Chondrocyte (in vitro differentiated cells): ENCODE measurements around the gene ADARB1. TPM values are rescaled to one million over a fixed set of nuclear protein-coding genes. Genes with fewer than 3 reads are reported as not detected.

Experiments used
- DNase-seq: peaks from one replicate; pipeline ENCODE4 v3.0.0; 2021; ENCODE audit warnings: mixed read lengths, low spot score
- H3K27ac Mint-ChIP-seq: one replicate; pipeline ENCODE4 v1.8.0; 2021; ENCODE audit warnings: mild to moderate bottlenecking, moderate library complexity, mixed read lengths; ENCODE audit not compliant: unreplicated experiment
- H3K27me3 Mint-ChIP-seq: 2 replicates; pipeline ENCODE4 v1.8.0; 2021; ENCODE audit warnings: low read depth, mixed read lengths
- H3K36me3 Mint-ChIP-seq: 2 replicates; pipeline ENCODE4 v1.8.0; 2021; ENCODE audit warnings: low read depth, mixed read lengths
- H3K4me1 Mint-ChIP-seq: 2 replicates; pipeline ENCODE4 v1.8.0; 2021; ENCODE audit warnings: low read depth, mild to moderate bottlenecking, mixed read lengths
- H3K4me3 Mint-ChIP-seq: one replicate; pipeline ENCODE4 v1.8.0; 2021; ENCODE audit warnings: mild to moderate bottlenecking, moderate library complexity, mixed read lengths; ENCODE audit not compliant: unreplicated experiment
- H3K9me3 Mint-ChIP-seq: 2 replicates; pipeline ENCODE4 v1.8.0; 2021; ENCODE audit warnings: low read depth, mixed read lengths
- total RNA-seq: library from RNA; stranded (reverse); gene quantifications from 3 replicates; pipeline ENCODE4 v1.2.1, GENCODE V29; 2021
- TF ChIP-seq, protein P1 (sequence below): fragments of 200-600 bp; sonication (generic); IDR thresholded peaks from 2 replicates; pipeline ENCODE4 v1.5.0; 2021; ENCODE audit warnings: antibody characterized with exemption, mild to moderate bottlenecking, moderate library complexity

Gene ADARB1
- total RNA-seq, 1 donor from 2014 or later, result 92.8 TPM

DNA sequence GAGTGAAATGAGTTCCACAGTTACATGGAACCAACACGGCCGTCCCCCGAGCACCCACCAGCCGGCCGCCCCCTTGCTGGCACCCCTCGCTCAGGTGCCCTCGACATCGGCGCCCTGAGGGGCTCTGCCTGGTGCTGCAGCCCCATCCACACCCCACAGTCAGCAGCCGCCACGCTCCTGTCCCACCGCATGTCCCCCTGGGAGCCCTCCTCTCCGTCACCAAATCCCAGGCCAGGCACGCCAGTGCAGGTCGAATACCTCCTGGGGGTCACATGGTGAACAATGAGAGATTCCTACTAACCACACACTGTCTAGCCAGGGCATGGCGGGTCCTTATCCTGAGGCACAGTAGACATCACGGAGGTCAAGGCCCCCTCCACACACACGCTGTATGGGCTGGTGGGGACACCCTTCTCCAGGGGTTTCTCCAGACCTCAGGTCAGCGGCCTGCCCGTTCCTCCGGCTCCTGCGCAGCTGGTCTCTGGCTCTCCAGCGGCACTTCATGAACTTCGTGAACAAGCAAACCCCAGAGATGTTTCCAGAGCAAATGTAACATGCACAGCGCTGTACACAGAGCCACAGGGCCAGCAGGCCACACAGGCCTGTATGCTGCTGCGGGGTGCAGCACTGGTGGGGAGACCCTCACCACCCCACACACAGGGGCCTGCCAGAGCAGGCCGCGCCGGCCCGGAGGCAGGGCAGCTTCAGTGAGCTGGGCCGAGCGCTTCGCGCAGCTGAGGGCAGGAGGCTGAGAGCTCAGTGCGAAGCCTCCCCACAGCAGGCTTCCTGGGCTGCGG, 191.5 kb downstream of the ADARB1 start:
- H3K36me3 Mint-ChIP-seq, result peaks cover 39% of the 10 kb centered on the region
- TF ChIP-seq, protein P1, sequence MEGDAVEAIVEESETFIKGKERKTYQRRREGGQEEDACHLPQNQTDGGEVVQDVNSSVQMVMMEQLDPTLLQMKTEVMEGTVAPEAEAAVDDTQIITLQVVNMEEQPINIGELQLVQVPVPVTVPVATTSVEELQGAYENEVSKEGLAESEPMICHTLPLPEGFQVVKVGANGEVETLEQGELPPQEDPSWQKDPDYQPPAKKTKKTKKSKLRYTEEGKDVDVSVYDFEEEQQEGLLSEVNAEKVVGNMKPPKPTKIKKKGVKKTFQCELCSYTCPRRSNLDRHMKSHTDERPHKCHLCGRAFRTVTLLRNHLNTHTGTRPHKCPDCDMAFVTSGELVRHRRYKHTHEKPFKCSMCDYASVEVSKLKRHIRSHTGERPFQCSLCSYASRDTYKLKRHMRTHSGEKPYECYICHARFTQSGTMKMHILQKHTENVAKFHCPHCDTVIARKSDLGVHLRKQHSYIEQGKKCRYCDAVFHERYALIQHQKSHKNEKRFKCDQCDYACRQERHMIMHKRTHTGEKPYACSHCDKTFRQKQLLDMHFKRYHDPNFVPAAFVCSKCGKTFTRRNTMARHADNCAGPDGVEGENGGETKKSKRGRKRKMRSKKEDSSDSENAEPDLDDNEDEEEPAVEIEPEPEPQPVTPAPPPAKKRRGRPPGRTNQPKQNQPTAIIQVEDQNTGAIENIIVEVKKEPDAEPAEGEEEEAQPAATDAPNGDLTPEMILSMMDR, result no peak
- DNase-seq, result no peak
- H3K27me3 Mint-ChIP-seq, result no peaks in the 10 kb centered on the region
- peaks cover 8% of the 10 kb centered on the region for H3K4me1 Mint-ChIP-seq
- no peak overlapping the region for H3K4me3 Mint-ChIP-seq
- no peak overlapping the region for H3K27ac Mint-ChIP-seq
- H3K9me3 Mint-ChIP-seq, result no peaks in the 10 kb centered on the region

DNA sequence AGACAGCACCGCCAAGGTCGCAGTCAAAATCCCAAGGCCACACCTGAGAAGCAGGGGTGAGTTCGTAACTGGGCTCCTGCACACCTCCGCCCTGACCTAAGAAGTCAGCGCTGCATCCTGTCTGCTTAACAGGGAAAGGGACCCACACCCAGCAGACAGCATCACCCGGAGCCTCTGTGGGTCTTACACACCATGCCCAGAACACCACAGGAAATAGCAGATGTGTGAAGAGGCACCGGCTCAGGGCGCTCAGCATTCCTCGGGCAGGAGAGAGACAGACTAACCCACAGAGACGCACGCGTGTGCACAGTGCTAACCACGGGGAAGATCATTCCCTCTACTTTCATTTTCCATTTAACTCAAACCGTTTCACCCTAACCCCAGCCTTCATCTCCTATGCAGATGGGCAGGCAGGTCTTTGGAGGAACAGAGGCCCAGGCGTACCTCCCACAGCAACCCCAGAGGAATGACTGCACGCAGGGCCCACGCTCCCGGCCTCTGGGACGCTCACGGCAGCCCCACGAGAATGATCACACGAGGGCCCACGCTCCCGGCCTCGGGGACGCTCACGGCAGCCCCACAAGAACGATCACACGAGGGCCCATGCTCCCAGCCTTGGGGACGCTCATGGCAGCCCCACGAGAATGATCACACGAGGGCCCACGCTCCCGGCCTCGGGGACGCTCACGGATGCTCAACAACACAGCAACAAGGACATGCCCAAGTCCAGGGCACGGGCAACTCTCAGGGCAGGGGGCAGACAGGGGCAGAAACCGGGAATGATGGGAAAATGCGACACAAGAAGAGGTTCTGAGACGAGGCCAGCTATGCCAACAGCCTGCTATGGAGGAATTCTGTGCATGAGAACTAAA, 192.4 kb downstream of the ADARB1 start:
- no peaks in the 10 kb centered on the region for H3K27me3 Mint-ChIP-seq
- H3K36me3 Mint-ChIP-seq, result peaks cover 39% of the 10 kb centered on the region
- peaks cover 8% of the 10 kb centered on the region for H3K4me1 Mint-ChIP-seq
- no peaks in the 10 kb centered on the region for H3K9me3 Mint-ChIP-seq
- H3K27ac Mint-ChIP-seq, result peak overlapping the region; percentile 39
- no peak overlapping the region for H3K4me3 Mint-ChIP-seq
- TF ChIP-seq, protein P1, result no peak
- DNase-seq, result no peak

DNA sequence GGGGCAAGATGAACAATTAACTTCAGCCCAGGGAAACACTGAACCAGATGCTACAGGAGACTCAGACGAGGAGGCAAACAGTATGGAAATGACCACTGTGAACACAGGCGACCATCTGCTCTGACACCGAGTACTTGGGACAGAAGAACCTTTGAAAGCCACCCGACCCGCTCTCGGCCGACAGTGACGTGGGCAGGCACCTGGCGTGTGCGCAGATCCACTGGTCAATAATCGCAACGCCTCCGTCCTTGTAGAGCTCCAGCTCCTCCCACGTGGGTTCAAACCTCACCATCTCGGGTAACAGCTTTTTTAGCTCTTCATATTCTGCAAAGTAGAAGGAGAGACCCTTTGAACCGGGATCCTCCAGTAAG, 193.0 kb downstream of the ADARB1 start:
- H3K4me1 Mint-ChIP-seq, result peaks cover 8% of the 10 kb centered on the region
- peak overlapping the region; percentile 39 for H3K27ac Mint-ChIP-seq
- no peaks in the 10 kb centered on the region for H3K27me3 Mint-ChIP-seq
- peaks cover 37% of the 10 kb centered on the region for H3K36me3 Mint-ChIP-seq
- H3K4me3 Mint-ChIP-seq, result no peak overlapping the region
- TF ChIP-seq, protein P1, result no peak
- H3K9me3 Mint-ChIP-seq, result no peaks in the 10 kb centered on the region
- DNase-seq, result no peak

DNA sequence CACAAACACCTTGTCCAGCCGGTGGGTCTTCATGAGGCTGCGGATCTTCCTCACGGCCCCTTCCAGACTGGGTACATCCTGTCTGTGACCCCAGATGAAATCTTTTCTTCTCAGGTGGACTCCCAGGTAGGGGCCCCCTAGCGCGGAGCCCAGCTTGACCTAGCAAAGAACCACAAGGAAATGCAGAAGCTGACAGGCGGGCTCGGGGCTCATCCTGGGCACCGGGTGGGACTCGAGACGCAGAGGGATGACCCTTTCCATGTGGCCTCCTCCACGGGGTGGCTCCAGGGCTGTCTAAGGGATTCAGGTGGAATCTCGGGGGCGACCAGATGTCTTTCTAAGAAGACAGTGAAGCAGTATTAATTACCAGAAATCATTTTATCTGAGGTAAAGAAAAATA, 195.5 kb downstream of the ADARB1 start:
- Mint-ChIP-seq H3K9me3 (no peaks in the 10 kb centered on the region), H3K27me3 (no peaks in the 10 kb centered on the region), H3K27ac (no peak overlapping the region), H3K36me3 (peaks cover 21% of the 10 kb centered on the region), H3K4me1 (peaks cover 8% of the 10 kb centered on the region), H3K4me3 (no peak overlapping the region)
- TF ChIP-seq, protein P1, result no peak
- peak; percentile 89 for DNase-seq

DNA sequence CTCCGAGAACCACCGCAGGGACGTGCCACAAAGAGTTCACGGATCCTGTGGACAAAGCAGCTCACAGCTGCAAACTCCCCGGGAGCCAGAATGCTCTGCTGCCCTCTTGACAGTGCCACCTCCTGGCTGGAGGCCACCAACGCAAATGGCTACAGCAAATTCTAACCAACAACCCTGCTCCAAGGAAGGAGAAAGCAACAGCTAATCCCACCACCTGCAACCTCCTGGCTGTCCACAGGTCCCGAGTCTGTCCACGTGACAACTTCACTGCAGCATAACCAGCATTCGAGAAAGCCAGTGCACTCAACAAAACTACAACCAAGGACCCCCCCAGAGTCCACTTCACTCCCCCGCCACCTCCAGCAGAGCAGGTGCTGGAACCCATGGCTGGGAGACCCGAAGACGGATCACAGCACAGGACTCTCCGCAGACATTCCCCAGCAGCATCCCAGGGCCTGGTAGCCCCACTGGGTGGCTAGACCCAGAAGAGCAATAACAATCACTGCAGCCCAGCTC, 196.0 kb downstream of the ADARB1 start:
- Mint-ChIP-seq H3K9me3 (no peaks in the 10 kb centered on the region), H3K4me1 (peaks cover 8% of the 10 kb centered on the region)
- DNase-seq, result peak; percentile 64

More for the DNA sequence above, 196.0 kb downstream of the ADARB1 start:
- no peak overlapping the region for H3K4me3 Mint-ChIP-seq
- H3K27ac Mint-ChIP-seq, result no peak overlapping the region
- TF ChIP-seq, protein P1, result peak; percentile 63
- peaks cover 19% of the 10 kb centered on the region for H3K36me3 Mint-ChIP-seq
- H3K27me3 Mint-ChIP-seq, result no peaks in the 10 kb centered on the region
